ENCODE data around the gene YIPF2.

YIPF2 gene

GRCh38 chr19:10916602-10917001, 11.8 kb downstream of the YIPF2 start:
- Histone ChIP-seq H3K4me1 (ENCODE audit: control insufficient read depth, low read depth, low read length) (no peaks in the 10 kb centered on the region), H3K9ac (ENCODE audit: low read length) (no peak overlapping the region), H3K27me3 (ENCODE audit: control insufficient read depth, insufficient read depth, low read length) (no peaks in the 10 kb centered on the region), H3K36me3 (ENCODE audit: control insufficient read depth, low read depth, low read length) (peaks cover 34% of the 10 kb centered on the region), H3K27ac (ENCODE audit: low read length) (no peak overlapping the region), H3K4me3 (ENCODE audit: low read length) (no peak overlapping the region), H3K9me3 (ENCODE audit: control insufficient read depth, low read depth, low read length) (no peaks in the 10 kb centered on the region)

DNA sequence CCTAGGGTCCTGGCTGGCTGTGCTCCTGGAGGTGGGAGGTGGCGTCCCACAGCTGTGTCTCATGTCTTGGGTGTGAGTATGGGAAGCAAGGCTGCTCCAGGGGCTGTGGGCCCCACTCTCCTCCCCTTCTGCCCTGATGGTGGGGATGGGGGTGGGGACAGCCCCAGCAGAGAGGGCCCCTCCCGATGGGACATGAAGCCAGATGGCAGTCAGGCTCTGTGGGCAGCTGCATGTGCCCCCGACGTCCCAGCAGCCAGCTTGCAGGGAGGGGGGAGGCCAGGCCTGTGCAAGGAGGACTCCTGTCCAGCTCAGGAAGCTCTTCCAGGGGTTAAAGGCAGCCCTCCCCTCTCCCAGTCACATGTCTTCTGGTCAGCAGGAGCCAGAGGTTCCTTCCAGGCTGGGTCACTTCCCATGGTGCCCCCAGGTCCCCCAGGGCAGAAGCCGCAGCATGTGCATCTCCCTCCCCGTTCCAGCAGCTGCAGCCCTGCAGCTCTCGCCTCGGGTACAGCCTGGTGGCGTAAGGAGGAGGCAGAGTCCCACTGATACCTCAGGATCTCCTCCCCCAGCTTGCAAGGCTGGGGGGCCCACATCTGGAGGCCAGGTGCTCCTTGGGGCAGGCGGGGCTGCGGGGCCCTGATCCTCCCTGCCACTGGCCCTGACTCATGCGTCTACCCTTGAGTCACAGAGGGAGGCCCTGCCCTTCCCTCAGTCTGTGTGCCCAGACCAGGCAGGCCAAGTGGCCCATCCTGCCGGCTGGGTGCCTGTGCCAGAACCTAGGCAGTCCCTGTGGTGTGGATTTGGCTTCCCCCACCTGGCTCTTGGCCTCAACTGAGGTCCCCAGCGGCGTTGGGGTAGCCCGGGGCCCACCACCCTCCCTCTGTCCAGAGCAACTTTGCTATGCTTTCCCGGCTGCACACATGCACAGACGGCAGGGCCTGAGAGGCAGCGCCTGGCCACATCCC, 13.0 kb downstream of the YIPF2 start:
- H3K9ac ChIP-seq (ENCODE audit: low read length), result no peak overlapping the region
- H3K27me3 ChIP-seq (ENCODE audit: control insufficient read depth, insufficient read depth, low read length), result no peaks in the 10 kb centered on the region
- no peaks in the 10 kb centered on the region for H3K9me3 ChIP-seq (ENCODE audit: control insufficient read depth, low read depth, low read length)
- H3K4me3 ChIP-seq (ENCODE audit: low read length), result no peak overlapping the region
- H3K4me1 ChIP-seq (ENCODE audit: control insufficient read depth, low read depth, low read length), result no peaks in the 10 kb centered on the region
- no peak overlapping the region for H3K27ac ChIP-seq (ENCODE audit: low read length)
- peaks cover 32% of the 10 kb centered on the region for H3K36me3 ChIP-seq (ENCODE audit: control insufficient read depth, low read depth, low read length)

DNA sequence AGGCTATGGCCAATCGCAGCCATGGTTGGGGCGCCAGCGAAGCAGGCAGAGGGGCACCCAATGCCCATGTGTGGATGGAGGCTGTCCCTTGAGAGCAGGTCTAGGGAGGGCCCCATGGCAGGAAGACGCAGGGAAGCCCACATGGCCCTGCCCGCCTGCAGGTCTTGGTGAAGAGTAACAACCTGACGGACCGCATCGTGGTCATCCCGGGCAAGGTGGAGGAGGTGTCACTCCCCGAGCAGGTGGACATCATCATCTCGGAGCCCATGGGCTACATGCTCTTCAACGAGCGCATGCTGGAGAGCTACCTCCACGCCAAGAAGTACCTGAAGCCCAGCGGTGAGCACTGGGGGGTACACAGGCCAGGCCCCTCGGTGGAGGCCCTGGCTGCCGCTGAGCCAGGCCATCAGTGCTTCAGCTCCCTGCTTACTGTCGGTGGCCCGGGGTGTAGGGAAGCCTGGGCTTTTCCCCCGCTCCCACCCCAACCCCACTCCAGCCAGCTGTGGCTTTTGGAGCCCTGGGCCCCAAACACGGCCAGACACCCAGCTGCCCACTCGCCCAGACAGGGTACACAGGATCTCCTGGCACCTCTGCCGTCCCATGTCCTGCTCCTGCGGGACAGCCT, 14.6 kb downstream of the YIPF2 start:
- no peak overlapping the region for H3K9ac ChIP-seq (ENCODE audit: low read length)
- H3K4me3 ChIP-seq (ENCODE audit: low read length), result no peak overlapping the region
- no peaks in the 10 kb centered on the region for H3K27me3 ChIP-seq (ENCODE audit: control insufficient read depth, insufficient read depth, low read length)
- H3K36me3 ChIP-seq (ENCODE audit: control insufficient read depth, low read depth, low read length), result peaks cover 26% of the 10 kb centered on the region
- no peaks in the 10 kb centered on the region for H3K4me1 ChIP-seq (ENCODE audit: control insufficient read depth, low read depth, low read length)
- no peak overlapping the region for H3K27ac ChIP-seq (ENCODE audit: low read length)
- H3K9me3 ChIP-seq (ENCODE audit: control insufficient read depth, low read depth, low read length), result no peaks in the 10 kb centered on the region

DNA sequence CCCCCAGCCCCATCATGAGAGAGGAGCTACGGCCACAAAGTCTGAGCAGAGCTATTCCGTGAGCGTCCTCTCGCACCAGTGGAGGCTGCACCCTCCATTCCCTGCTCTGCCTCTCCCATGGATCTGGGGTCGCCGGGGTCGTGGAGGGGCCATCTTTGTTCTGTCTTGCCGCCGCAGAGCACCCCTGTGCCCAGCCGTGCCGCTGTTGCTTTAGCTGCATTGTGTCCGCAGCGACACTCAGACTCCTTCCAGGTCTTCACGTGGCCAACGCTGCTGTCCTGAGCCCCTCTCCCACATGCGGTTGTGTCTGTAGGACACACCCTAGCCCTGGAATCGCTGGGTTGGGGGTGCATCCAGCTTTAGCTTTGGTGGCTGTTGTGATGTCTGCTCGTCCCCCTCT, 15.8 kb downstream of the YIPF2 start:
- H3K27me3 ChIP-seq (ENCODE audit: control insufficient read depth, insufficient read depth, low read length), result no peaks in the 10 kb centered on the region
- H3K4me3 ChIP-seq (ENCODE audit: low read length), result no peak overlapping the region
- no peaks in the 10 kb centered on the region for H3K4me1 ChIP-seq (ENCODE audit: control insufficient read depth, low read depth, low read length)
- H3K36me3 ChIP-seq (ENCODE audit: control insufficient read depth, low read depth, low read length), result peaks cover 34% of the 10 kb centered on the region
- no peaks in the 10 kb centered on the region for H3K9me3 ChIP-seq (ENCODE audit: control insufficient read depth, low read depth, low read length)
- no peak overlapping the region for H3K27ac ChIP-seq (ENCODE audit: low read length)
- H3K9ac ChIP-seq (ENCODE audit: low read length), result no peak overlapping the region

GRCh38 chr19:10911579-10912363, 16.7 kb downstream of the YIPF2 start:
- no peaks in the 10 kb centered on the region for H3K27me3 ChIP-seq (ENCODE audit: control insufficient read depth, insufficient read depth, low read length)
- H3K9ac ChIP-seq (ENCODE audit: low read length), result no peak overlapping the region
- no peaks in the 10 kb centered on the region for H3K4me1 ChIP-seq (ENCODE audit: control insufficient read depth, low read depth, low read length)
- H3K36me3 ChIP-seq (ENCODE audit: control insufficient read depth, low read depth, low read length), result peaks cover 39% of the 10 kb centered on the region
- H3K27ac ChIP-seq (ENCODE audit: low read length), result no peak overlapping the region
- H3K4me3 ChIP-seq (ENCODE audit: low read length), result no peak overlapping the region
- H3K9me3 ChIP-seq (ENCODE audit: control insufficient read depth, low read depth, low read length), result no peaks in the 10 kb centered on the region

- no peaks in the 10 kb centered on the region for H3K9me3 ChIP-seq (ENCODE audit: control insufficient read depth, low read depth, low read length)
- H3K27ac ChIP-seq (ENCODE audit: low read length), result no peak overlapping the region
- H3K36me3 ChIP-seq (ENCODE audit: control insufficient read depth, low read depth, low read length), result peaks cover 39% of the 10 kb centered on the region
- H3K27me3 ChIP-seq (ENCODE audit: control insufficient read depth, insufficient read depth, low read length), result no peaks in the 10 kb centered on the region
- H3K9ac ChIP-seq (ENCODE audit: low read length), result no peak overlapping the region
- H3K4me3 ChIP-seq (ENCODE audit: low read length), result no peak overlapping the region
- H3K4me1 ChIP-seq (ENCODE audit: control insufficient read depth, low read depth, low read length), result no peaks in the 10 kb centered on the region
Measured at GRCh38 chr19:10908380-10908960, 20.0 kb downstream of the YIPF2 start.

- Histone ChIP-seq H3K27me3 (ENCODE audit: control insufficient read depth, insufficient read depth, low read length) (no peaks in the 10 kb centered on the region), H3K36me3 (ENCODE audit: control insufficient read depth, low read depth, low read length) (peaks cover 39% of the 10 kb centered on the region), H3K27ac (ENCODE audit: low read length) (no peak overlapping the region), H3K9ac (ENCODE audit: low read length) (no peak overlapping the region), H3K4me1 (ENCODE audit: control insufficient read depth, low read depth, low read length) (no peaks in the 10 kb centered on the region), H3K9me3 (ENCODE audit: control insufficient read depth, low read depth, low read length) (no peaks in the 10 kb centered on the region), H3K4me3 (ENCODE audit: low read length) (no peak overlapping the region)
Measured at GRCh38 chr19:10907925-10908324, 20.5 kb downstream of the YIPF2 start.

DNA sequence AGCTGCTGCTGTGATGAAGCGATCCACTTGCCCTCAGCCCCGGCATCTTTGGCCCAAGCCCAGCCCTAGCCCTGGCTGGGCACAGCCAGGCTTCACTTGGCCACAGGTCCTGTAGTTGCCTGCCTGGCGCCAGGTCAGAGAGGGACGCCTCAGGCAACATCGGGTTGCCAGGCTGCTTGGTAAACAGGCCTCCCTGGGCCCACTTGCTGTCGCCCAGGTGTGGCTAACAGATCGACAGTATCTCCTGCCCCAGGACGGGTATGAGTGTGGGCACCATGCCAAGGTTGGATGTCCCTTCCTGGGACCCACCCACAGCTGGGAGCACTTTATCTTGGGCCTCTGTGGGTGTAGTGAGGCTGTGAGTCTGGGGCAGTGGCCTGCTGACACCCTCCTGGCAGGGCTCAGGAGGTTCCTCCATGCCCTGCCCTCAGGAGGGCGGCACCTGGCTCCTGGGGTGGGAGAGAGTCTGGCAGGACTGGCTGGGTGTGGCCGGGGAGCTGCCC, 29.2 kb downstream of the YIPF2 start:
- Histone ChIP-seq H3K9me3 (ENCODE audit: control insufficient read depth, low read depth, low read length) (no peaks in the 10 kb centered on the region), H3K4me3 (ENCODE audit: low read length) (no peak overlapping the region), H3K4me1 (ENCODE audit: control insufficient read depth, low read depth, low read length) (peaks cover 4% of the 10 kb centered on the region), H3K9ac (ENCODE audit: low read length) (no peak overlapping the region), H3K36me3 (ENCODE audit: control insufficient read depth, low read depth, low read length) (no peaks in the 10 kb centered on the region), H3K27me3 (ENCODE audit: control insufficient read depth, insufficient read depth, low read length) (no peaks in the 10 kb centered on the region), H3K27ac (ENCODE audit: low read length) (no peak overlapping the region)

- Histone ChIP-seq H3K9me3 (ENCODE audit: control insufficient read depth, low read depth, low read length) (no peaks in the 10 kb centered on the region), H3K27me3 (ENCODE audit: control insufficient read depth, insufficient read depth, low read length) (no peaks in the 10 kb centered on the region), H3K36me3 (ENCODE audit: control insufficient read depth, low read depth, low read length) (no peaks in the 10 kb centered on the region), H3K27ac (ENCODE audit: low read length) (no peak overlapping the region), H3K9ac (ENCODE audit: low read length) (no peak overlapping the region), H3K4me1 (ENCODE audit: control insufficient read depth, low read depth, low read length) (peaks cover 10% of the 10 kb centered on the region), H3K4me3 (ENCODE audit: low read length) (no peak overlapping the region)
Measured at GRCh38 chr19:10898633-10899032, 29.8 kb downstream of the YIPF2 start.

GRCh38 chr19:10896851-10897526, 31.4 kb downstream of the YIPF2 start:
- Histone ChIP-seq H3K36me3 (ENCODE audit: control insufficient read depth, low read depth, low read length) (no peaks in the 10 kb centered on the region), H3K9ac (ENCODE audit: low read length) (no peak overlapping the region), H3K27ac (ENCODE audit: low read length) (no peak overlapping the region), H3K9me3 (ENCODE audit: control insufficient read depth, low read depth, low read length) (no peaks in the 10 kb centered on the region), H3K4me3 (ENCODE audit: low read length) (no peak overlapping the region), H3K4me1 (ENCODE audit: control insufficient read depth, low read depth, low read length) (peaks cover 15% of the 10 kb centered on the region), H3K27me3 (ENCODE audit: control insufficient read depth, insufficient read depth, low read length) (no peaks in the 10 kb centered on the region)

All from iPS-18a (cell line).